ENCODE results near the gene TEFM.
"Not testable (repeated sequence)": the region's sequence is repeated elsewhere in the genome, so short reads cannot be mapped to it uniquely, and the experiment has no call there.

The TEFM gene

GRCh38 chr17:30920683-30921543 lies 14.9 kb upstream of the TEFM start:
- DNase-seq = no peak

GRCh38 chr17:30920282-30920681 lies 14.2 kb upstream of the TEFM start:
- no peak for DNase-seq

GRCh38 chr17:30917050-30917449 lies 11.0 kb upstream of the TEFM start:
- no peak for DNase-seq

- DNase-seq = no peak
Measured at GRCh38 chr17:30915833-30916611, 10.0 kb upstream of the TEFM start.

- no peak for DNase-seq
Measured at GRCh38 chr17:30913955-30914354, 7.9 kb upstream of the TEFM start.

GRCh38 chr17:30910151-30910550 lies 4.1 kb upstream of the TEFM start:
- DNase-seq = not testable (repeated sequence)

GRCh38 chr17:30908717-30909420 lies 2.8 kb upstream of the TEFM start:
- no peak for DNase-seq

- no peak for DNase-seq
Measured at GRCh38 chr17:30905742-30906100, 317 bp downstream of the TEFM start.

- DNase-seq = no peak
Measured at GRCh38 chr17:30897311-30897710, 8.7 kb downstream of the TEFM start.

GRCh38 chr17:30894236-30894635 lies 11.8 kb downstream of the TEFM start:
- DNase-seq = no peak

GRCh38 chr17:30886187-30886586 lies 19.9 kb downstream of the TEFM start:
- no peak for DNase-seq

GRCh38 chr17:30869005-30869404 lies 37.0 kb downstream of the TEFM start:
- no peak for DNase-seq

GRCh38 chr17:30864636-30865035 lies 41.4 kb downstream of the TEFM start:
- DNase-seq = no peak

- DNase-seq = no peak
Measured at GRCh38 chr17:30858556-30859250, 47.3 kb downstream of the TEFM start.

GRCh38 chr17:30854146-30854545 lies 51.9 kb downstream of the TEFM start:
- no peak for DNase-seq
